ENCODE results near the gene ACOT4. TPM values are rescaled to one million over a fixed set of nuclear protein-coding genes. Genes with fewer than 3 reads are reported as not detected.
A peak's percentile ranks its signal among the peaks of the same experiment; 100 is the strongest.

Gene ACOT4
- total RNA-seq, 1 experiment from 2014 or later = 1.1 TPM

GRCh38 chr14:73637830-73638229 lies 46.2 kb downstream of the ACOT4 start:
- CTCF ChIA-PET = no interaction called here
- peaks cover 8% of the 10 kb centered on the region for H3K36me3 Mint-ChIP-seq (ENCODE audit: insufficient read depth, unreplicated experiment)
- DNase-seq = no peak
- no peak for TF ChIP-seq CTCF (IDR thresholded peaks at IDR 0.05; ENCODE audit: unreplicated experiment)
- no TSS peak for BruUV-seq (replicated peaks)
- no peaks in the 10 kb centered on the region for H3K27me3 Mint-ChIP-seq (ENCODE audit: unreplicated experiment)
- H3K4me1 Mint-ChIP-seq (ENCODE audit: low read depth, unreplicated experiment) = no peaks in the 10 kb centered on the region
- H3K27ac Mint-ChIP-seq (ENCODE audit: unreplicated experiment) = no peak overlapping the region
- intact Hi-C loops (cut with micrococcal nuclease; ENCODE audit: unreplicated experiment) = no loop called here
- no peak overlapping the region for H3K4me3 Mint-ChIP-seq (ENCODE audit: low read depth, unreplicated experiment)
- no peaks in the 10 kb centered on the region for H3K9me3 Mint-ChIP-seq (ENCODE audit: low read depth, unreplicated experiment)

- CTCF ChIA-PET = interaction anchor here (0.6 kb wide), 3 partner anchors 115 to 664 kb away, joined by 3 to 4 read pairs (median 4); no protein-coding TSS in a partner anchor
- intact Hi-C loops (cut with micrococcal nuclease; ENCODE audit: unreplicated experiment) = no loop called here
- Mint-ChIP-seq H3K4me3 (ENCODE audit: low read depth, unreplicated experiment) (no peak overlapping the region), H3K4me1 (ENCODE audit: low read depth, unreplicated experiment) (peaks cover 14% of the 10 kb centered on the region), H3K36me3 (ENCODE audit: insufficient read depth, unreplicated experiment) (peaks cover 15% of the 10 kb centered on the region), H3K27me3 (ENCODE audit: unreplicated experiment) (no peaks in the 10 kb centered on the region), H3K9me3 (ENCODE audit: low read depth, unreplicated experiment) (no peaks in the 10 kb centered on the region), H3K27ac (ENCODE audit: unreplicated experiment) (no peak overlapping the region)
- BruUV-seq (replicated peaks) = no TSS peak
- TF ChIP-seq CTCF (IDR thresholded peaks at IDR 0.05; ENCODE audit: unreplicated experiment) = no peak
- DNase-seq = no peak
These were observed 49.2 kb downstream of the ACOT4 start for GRCh38 chr14:73640796-73641365.

GRCh38 chr14:73644531-73645247 lies 53.0 kb downstream of the ACOT4 start, which contains the start of gene DNAL1:
DNAL1 (plus strand) TSS chr14:73644986; CDS start chr14:73645040, 54 bp downstream.
- peak; percentile 93 for DNase-seq
- TSS peak; percentile 61 for BruUV-seq (replicated peaks)
- Mint-ChIP-seq H3K4me3 (ENCODE audit: low read depth, unreplicated experiment) (peak within 1 kb of the TSS; percentile 94), H3K36me3 (ENCODE audit: insufficient read depth, unreplicated experiment) (peaks cover 15% of the 10 kb centered on the region), H3K9me3 (ENCODE audit: low read depth, unreplicated experiment) (no peaks in the 10 kb centered on the region), H3K27ac (ENCODE audit: unreplicated experiment) (peak within 1 kb of the TSS; percentile 75), H3K4me1 (ENCODE audit: low read depth, unreplicated experiment) (peaks cover 14% of the 10 kb centered on the region), H3K27me3 (ENCODE audit: unreplicated experiment) (no peaks in the 10 kb centered on the region)
- intact Hi-C loops (cut with micrococcal nuclease; ENCODE audit: unreplicated experiment) = no loop called here
- TF ChIP-seq CTCF (IDR thresholded peaks at IDR 0.05; ENCODE audit: unreplicated experiment) = no peak
- CTCF ChIA-PET = interaction anchor here (0.5 to 1.4 kb wide), 3 partner anchors 10 to 28 kb away, joined by 3 to 6 read pairs (median 4); no protein-coding TSS in a partner anchor

GRCh38 chr14:73645248-73645610 lies 53.6 kb downstream of the ACOT4 start:
- CTCF ChIA-PET = interaction anchor here (1.2 to 1.4 kb wide), 2 partner anchors 11 to 17 kb away, joined by 3 to 4 read pairs; no protein-coding TSS in a partner anchor
- BruUV-seq (replicated peaks) = no TSS peak
- Mint-ChIP-seq H3K4me3 (ENCODE audit: low read depth, unreplicated experiment) (peak overlapping the region; percentile 94), H3K27ac (ENCODE audit: unreplicated experiment) (peak overlapping the region; percentile 75), H3K36me3 (ENCODE audit: insufficient read depth, unreplicated experiment) (peaks cover 15% of the 10 kb centered on the region), H3K4me1 (ENCODE audit: low read depth, unreplicated experiment) (peaks cover 14% of the 10 kb centered on the region), H3K27me3 (ENCODE audit: unreplicated experiment) (no peaks in the 10 kb centered on the region), H3K9me3 (ENCODE audit: low read depth, unreplicated experiment) (no peaks in the 10 kb centered on the region)
- no peak for DNase-seq
- intact Hi-C loops (cut with micrococcal nuclease; ENCODE audit: unreplicated experiment) = no loop called here
- TF ChIP-seq CTCF (IDR thresholded peaks at IDR 0.05; ENCODE audit: unreplicated experiment) = no peak

Other genes starting within 250 kb of the ACOT4 start
- 75.2 and 75.3 TPM in 2 replicates for gene NUMB, start 133.3 kb upstream of the ACOT4 start, total RNA-seq (2022)
- 16.9 and 19.9 TPM in 2 replicates for gene RIOX1, start 100.9 kb upstream of the ACOT4 start, total RNA-seq (2022)
- gene ACOT1, start 54.7 kb upstream of the ACOT4 start, total RNA-seq (2022) = 3.6 and 4.5 TPM in 2 replicates
- gene HEATR4, start 32.9 kb upstream of the ACOT4 start, total RNA-seq (2022) = 0.10 TPM in 1 of 2 replicates, not detected in the other
- gene ACOT2, start 22.7 kb upstream of the ACOT4 start, total RNA-seq (2022) = 18.5 and 21.9 TPM in 2 replicates
- gene ACOT6, start 20.6 kb downstream of the ACOT4 start, total RNA-seq (2022) = not detected in 2 replicates
- 15.2 and 17.0 TPM in 2 replicates for gene DNAL1, start 53.1 kb downstream of the ACOT4 start, total RNA-seq (2022)
- gene PNMA1, start 122.5 kb downstream of the ACOT4 start, total RNA-seq (2022) = 37.2 and 37.9 TPM in 2 replicates

All from Calu3 (cell line).